Ammon's horn (tissue), 1 donor: ENCODE measurements around the gene LRRC3B.

Source experiments
- DNase-seq: peaks from one replicate; pipeline ENCODE4 v3.0.0-alpha.2; 2016; ENCODE audit warnings: low spot score

Gene LRRC3B

DNA sequence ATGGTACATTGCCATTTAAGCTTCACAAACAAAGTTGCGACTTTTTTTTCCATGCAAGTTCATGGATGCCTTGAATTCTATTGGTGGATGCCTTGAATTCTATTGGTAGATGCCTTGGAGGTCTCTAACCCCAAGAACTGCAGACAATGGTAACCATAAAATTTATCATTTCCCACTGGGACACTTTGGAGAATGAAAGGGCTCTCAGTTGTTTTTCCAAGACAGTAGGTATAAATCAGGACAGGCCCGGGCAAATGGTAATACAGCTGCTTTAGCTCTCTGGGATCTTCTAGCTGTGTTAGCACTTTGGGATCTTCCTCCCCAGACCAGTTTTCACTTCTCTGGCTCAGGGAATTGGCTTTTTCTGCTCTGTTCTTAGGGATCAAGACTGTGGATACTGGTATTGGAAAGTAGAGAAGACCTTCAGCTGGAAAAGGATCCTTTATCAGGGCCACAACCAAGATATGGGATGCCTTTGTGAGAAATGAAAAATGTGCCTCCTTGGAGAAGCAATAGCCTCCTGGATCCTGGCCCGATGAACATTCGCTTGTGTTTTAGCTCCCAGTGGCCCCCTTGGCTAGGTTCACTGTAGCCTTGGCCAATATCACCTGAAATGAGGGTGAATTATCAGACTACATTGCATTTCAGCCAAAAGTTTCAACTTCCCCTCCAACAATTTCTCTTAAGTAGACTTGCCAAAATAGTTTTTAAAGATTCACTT lies 8.3 kb downstream of the LRRC3B start:
- no peak for DNase-seq

DNA sequence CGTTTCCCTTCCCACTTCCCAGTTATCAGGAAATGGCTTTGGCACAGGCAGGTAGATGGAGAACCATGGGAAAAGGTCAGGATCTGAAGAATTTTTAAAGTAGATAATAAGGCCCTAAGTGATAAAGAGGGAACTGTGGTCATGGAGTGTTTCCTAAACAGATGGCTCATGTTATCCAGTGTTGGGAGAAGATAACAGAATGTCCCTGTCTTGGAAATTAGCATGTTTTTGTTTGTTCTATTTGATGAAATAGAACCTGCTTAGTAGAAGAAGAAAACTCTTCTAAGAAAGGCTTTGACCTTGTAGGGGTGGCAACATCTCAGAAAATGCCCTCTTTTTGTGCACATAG lies 8.8 kb downstream of the LRRC3B start:
- DNase-seq, result no peak

GRCh38 chr3:26634601-26635000 lies 12.0 kb downstream of the LRRC3B start:
- peak; percentile 41 for DNase-seq

DNA sequence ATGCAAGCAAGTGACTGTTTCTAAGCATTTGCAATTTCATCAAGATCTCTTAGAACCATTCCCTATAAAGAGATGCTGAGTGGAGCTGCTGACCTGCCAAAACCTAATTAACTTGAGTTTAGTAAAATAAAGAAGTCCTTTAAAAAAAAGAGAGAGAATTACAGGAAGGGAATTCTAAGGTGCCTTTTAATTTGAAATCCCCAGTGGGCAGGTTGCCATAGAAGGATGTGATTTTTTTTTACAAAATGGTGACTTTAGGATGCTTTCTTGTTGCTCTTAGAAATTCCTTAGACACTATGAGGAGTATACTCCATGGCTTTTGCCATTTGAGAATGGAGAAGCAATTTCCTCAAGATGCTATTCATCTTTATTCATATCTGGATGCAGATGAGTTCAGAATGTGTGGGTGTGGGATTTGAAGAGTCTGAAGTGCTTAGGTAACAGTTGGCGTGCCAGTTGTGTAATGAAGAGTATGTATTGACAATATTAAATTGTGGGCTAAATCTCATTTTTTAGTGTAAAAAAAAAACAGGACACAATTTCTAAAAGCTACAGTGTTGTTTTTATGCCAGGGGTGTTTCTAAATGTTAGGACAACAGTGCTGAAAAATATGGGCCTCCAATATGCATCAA lies 13.6 kb downstream of the LRRC3B start:
- peak; percentile 47 for DNase-seq

GRCh38 chr3:26637698-26638097 lies 15.1 kb downstream of the LRRC3B start:
- no peak for DNase-seq

DNA sequence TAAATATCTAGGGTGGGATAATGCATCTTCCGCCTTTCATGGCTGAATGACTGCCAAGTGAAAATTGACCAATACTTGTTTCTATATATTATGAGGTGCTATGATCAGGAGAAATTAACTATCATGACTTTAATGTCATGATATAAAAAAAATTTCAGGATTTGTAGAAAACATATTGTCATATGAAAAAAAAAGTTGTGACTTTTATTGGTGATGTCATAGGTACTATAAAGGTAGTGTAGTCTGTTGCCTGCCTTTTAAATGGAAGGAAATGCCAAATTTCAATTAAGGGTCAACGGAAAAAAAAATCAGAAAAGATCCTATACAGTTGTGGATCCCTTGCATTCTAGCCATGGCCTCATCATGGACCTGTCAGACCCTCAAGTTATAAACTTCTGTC lies 15.5 kb downstream of the LRRC3B start:
- no peak for DNase-seq

DNA sequence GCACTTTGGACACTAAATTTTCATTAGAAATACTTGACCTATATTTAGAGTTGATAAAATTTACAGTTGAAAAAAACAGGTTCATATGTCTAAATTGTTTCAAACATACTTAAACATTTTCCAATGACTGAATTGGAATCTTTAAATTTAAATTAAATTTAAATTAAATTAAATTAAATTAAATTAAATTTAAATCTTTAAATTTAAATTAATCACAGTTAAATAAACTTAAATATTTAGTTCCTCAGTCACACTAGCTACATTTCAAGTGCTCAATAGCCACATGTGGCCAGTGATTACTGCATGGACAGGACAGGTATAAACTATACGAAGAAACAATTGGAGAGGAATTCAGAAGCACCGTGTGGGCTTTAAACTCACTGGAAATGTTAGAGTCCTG lies 16.8 kb downstream of the LRRC3B start:
- DNase-seq, result no peak

DNA sequence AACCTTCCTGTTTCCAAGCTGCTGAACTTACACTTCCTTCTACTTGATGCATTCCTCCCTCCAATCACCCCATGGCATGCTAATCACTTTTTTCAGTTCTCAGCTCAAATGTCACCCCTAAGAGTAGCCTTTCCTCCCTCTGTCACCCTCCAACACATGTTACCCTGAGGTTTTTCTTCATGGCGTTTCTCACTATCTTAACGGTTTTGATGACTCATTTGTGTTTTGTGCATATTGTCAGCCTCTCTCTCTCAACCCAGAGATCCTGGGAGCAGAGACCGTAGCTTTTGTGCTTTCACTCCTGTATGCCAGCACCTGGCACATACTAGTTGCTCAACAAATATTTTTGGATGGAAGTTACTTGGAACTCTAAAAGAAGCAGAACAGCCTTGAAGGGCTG lies 24.5 kb downstream of the LRRC3B start:
- DNase-seq, result no peak

DNA sequence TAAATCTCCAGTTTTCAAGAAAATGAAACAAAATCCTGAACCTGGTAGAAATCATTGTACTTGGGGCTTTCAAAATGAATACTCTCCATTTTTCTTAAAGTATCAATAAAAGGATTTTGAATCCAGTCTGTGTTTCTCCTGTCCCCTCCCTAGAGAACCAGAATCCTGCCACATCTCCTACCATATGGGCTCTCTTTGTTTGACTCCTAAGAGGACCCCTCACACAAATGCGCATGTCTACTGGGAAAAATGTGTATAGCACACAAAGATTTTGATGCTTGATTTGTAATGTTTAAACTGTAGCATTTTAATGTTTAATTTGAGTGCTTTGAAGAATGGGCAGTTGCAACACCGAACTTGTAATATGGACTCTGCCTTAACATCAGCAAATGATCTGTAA lies 25.9 kb downstream of the LRRC3B start:
- no peak for DNase-seq

GRCh38 chr3:26652164-26652563 lies 29.6 kb downstream of the LRRC3B start:
- DNase-seq, result peak; percentile 67

DNA sequence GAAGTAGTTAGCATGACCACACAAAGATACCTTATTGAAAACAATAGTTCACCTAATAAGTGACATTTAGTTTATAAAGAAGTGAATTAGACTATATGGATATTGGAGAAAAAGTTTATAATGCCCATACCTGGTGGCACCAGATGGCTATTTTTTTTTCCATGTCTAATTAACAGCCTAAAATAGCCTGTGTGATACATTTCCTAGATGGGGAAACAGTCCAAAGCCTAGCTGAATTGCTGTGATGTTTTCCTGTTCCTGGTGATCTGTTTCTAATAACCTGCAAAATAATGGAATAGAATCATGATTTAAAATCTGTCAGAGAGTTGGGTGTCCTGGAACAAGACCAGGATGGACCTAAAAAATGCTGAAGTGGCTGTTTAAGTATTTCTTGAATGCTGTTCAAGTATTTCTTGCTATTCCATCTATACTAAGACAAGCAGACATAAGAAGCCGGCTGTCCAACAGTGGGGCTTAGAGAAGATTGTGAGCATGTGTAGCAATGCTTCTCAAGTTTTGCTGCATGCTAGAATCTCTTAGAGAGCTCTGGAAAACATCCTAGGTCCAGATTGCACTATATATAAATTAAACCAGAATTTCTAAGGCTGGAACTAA lies 31.3 kb downstream of the LRRC3B start:
- DNase-seq, result no peak

- DNase-seq, result no peak
Measured at GRCh38 chr3:26655231-26655630, 32.7 kb downstream of the LRRC3B start.

GRCh38 chr3:26657348-26657976 lies 34.9 kb downstream of the LRRC3B start:
- DNase-seq, result no peak

DNA sequence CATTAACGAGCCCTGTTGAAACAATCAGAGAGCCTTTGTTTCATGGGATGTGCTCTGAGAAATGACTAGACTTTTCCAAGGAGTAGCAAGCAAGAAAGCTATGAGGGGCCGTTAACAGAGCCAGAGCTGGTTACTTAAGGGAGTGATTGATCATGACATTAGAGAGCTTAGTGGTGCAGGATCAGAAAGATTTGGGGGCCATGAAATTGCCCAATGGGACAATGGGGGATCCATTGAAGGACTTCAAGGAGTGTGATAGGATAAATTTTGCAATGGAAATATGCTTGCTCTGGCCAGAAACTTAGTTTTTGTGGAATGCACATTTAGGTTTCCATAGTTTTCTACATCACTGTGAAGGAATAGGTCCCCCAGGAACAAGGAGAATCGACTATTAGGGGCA lies 45.6 kb downstream of the LRRC3B start:
- no peak for DNase-seq

DNA sequence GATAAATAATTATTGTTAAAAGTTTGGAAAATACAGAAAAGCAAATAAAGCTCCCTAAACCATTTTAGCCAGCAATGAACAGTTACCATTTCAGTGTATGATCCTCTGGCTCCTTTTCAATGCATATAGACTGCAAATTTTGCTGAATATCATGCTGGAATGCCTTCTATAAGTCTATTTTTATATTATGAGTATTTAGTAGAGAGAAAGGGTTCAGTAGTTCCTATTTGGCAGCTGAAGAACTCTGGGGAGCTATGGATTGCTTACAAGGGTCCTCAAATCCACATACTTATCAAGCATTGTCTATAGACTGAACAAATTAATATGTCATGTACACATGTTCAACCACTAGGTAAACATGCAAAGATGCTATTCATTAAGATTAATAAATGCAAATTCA lies 46.1 kb downstream of the LRRC3B start:
- no peak for DNase-seq

DNA sequence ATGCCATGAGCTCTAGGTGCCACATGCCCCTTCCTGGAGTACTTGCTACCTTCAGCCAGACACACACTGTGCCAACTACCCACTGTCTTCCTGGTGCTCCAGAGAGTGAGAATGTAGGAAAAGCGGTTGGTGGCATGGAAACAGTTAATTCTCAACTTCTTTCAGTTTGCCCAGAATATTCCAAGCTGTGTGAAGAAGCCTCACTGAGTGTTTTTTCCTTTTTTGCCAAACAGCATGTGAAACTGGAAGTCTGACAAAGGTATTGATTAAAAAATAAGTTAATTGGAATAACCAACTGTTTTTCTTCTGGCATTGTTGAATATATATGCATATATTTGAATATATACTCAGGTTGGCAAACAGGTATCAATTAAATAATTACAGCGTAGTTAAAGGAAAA lies 52.8 kb downstream of the LRRC3B start:
- no peak for DNase-seq

- no peak for DNase-seq
Measured at GRCh38 chr3:26681632-26682031, 59.1 kb downstream of the LRRC3B start.

DNA sequence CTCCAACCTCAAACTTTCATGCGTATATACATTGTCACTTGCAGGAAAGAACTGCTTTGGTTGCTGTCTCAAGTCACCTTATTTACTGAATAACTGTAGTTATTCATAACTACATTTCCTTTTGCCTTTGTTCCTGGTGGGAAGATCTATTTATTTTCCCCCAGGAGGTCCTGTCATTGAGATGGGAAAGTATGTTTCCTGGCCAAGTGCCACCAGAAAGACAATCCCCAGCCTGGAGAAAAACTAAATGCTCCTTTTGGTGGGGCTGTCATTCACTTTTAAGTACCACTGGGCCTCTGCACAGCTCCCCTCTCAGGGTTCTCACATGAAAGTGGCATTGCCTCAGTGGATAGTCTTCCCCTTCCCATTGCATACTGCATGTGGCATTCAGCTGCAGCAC lies 59.8 kb downstream of the LRRC3B start:
- no peak for DNase-seq

- DNase-seq, result no peak
Measured at GRCh38 chr3:26683902-26684301, 61.3 kb downstream of the LRRC3B start.

GRCh38 chr3:26687466-26687865 lies 64.9 kb downstream of the LRRC3B start:
- DNase-seq, result peak; percentile 17

- DNase-seq, result no peak
Measured at GRCh38 chr3:26699553-26699952, 77.0 kb downstream of the LRRC3B start.

DNA sequence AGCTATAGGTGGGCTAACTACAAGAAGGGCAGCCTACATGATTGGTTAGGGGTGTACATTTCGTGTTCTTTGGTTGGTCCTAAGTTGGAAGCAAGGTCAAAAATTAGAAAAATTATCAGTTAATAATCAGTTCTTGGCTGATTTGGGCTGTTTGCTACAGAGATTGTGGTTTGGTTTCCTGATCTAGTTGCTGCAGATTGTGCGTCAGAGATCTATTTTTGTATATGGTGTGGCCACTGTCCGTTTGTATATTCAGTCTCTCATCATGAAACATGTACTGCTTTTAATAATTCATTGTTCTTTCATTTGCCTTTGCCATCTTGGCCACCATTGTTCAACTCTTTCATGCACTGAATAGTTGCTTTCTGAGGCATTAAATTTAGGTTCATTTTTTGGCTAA lies 80.9 kb downstream of the LRRC3B start:
- no peak for DNase-seq

GRCh38 chr3:26704736-26705135 lies 82.2 kb downstream of the LRRC3B start:
- no peak for DNase-seq
